ENCODE results near the gene S100A9. TPM values are rescaled to one million over a fixed set of nuclear protein-coding genes. Genes with fewer than 3 reads are reported as not detected.

S100A9 gene
- total and polyA plus RNA-seq, 4 donors: 394 to 16,342 (median 659) TPM

DNA sequence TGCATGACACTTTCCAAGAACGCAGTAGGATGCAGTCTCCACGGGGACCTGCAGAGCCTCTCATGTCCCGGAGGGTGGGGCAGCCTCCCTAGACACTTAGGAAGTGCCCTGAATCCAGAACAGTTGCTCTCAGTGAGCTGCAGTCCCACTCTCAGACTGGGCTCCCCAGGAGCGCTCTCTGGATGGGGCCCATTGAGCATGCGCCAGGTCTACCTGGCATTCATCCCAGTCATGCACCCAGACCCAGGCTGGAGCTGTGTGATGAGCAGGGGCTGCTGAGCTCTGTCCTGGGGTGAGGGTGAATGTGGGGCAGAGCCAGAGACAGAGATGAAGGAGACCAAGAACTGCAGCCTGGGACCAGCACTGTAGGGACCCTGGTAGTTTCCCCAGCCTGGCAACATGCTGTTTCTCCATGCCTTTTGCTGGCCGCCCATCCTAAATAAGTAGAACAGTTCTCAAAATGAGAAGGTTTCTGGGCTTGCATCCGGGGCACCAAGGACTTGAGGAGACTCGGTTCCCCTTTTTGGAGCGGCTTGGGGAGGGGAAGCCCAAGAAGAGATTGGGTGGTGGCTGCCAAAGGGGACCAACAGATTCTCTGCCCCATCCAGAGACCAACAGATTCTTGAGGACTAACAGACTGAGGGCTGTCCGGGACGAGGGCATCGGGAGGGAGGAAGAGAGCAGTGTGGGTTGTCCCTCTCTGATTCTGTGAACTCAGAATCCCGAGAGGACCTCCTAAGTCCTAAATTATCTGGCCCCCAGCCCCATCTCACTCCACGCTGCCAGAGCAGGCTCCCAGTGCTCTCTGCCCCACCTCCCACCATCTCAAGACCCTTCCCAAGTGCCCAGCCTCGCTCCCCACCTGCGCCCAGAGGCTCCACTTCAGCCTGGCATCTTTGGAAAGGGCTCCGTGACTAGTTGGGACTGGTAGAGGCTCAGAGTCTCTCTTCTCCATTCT, 8.0 kb upstream of the S100A9 start:
- Histone ChIP-seq H3K27me3 (ENCODE audit: control insufficient read depth in 3 of 3, insufficient read depth in 3 of 3, low read length in 2 of 3) (peaks cover 0 to 7% (median 0%) of the 10 kb centered on the region in 3 donors), H3K36me3 (ENCODE audit: control insufficient read depth in 4 of 4, insufficient read depth in 4 of 4, low read length in 4 of 4) (no peaks in the 10 kb centered on the region), H3K4me3 (no peak overlapping the region), H3K27ac (ENCODE audit: low read depth in 1 of 2, low read length in 1 of 2) (no peak overlapping the region), H3K9ac (ENCODE audit: insufficient read depth in 1 of 2, low read length in 2 of 2) (no peak overlapping the region), H3K9me3 (ENCODE audit: control insufficient read depth in 4 of 4, insufficient read depth in 3 of 4, low read length in 3 of 4) (peaks cover 0 to 2% (median 0%) of the 10 kb centered on the region in 4 donors), H3K4me1 (ENCODE audit: control insufficient read depth in 5 of 5, insufficient read depth in 5 of 5, low read length in 5 of 5) (peaks cover 0 to 6% (median 0%) of the 10 kb centered on the region in 5 donors)
- no peak for ATAC-seq (ENCODE audit: insufficient read depth, low FRiP score)
- TF ChIP-seq, protein P1, sequence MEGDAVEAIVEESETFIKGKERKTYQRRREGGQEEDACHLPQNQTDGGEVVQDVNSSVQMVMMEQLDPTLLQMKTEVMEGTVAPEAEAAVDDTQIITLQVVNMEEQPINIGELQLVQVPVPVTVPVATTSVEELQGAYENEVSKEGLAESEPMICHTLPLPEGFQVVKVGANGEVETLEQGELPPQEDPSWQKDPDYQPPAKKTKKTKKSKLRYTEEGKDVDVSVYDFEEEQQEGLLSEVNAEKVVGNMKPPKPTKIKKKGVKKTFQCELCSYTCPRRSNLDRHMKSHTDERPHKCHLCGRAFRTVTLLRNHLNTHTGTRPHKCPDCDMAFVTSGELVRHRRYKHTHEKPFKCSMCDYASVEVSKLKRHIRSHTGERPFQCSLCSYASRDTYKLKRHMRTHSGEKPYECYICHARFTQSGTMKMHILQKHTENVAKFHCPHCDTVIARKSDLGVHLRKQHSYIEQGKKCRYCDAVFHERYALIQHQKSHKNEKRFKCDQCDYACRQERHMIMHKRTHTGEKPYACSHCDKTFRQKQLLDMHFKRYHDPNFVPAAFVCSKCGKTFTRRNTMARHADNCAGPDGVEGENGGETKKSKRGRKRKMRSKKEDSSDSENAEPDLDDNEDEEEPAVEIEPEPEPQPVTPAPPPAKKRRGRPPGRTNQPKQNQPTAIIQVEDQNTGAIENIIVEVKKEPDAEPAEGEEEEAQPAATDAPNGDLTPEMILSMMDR (IDR thresholded peaks at IDR 0.05; ENCODE audit: control extremely low read depth, extremely low read depth): no peak
- WGBS, 2 donors: 62 to 75% methylated on average over 17 of the region's 17 CpGs
- no peak for DNase-seq

DNA sequence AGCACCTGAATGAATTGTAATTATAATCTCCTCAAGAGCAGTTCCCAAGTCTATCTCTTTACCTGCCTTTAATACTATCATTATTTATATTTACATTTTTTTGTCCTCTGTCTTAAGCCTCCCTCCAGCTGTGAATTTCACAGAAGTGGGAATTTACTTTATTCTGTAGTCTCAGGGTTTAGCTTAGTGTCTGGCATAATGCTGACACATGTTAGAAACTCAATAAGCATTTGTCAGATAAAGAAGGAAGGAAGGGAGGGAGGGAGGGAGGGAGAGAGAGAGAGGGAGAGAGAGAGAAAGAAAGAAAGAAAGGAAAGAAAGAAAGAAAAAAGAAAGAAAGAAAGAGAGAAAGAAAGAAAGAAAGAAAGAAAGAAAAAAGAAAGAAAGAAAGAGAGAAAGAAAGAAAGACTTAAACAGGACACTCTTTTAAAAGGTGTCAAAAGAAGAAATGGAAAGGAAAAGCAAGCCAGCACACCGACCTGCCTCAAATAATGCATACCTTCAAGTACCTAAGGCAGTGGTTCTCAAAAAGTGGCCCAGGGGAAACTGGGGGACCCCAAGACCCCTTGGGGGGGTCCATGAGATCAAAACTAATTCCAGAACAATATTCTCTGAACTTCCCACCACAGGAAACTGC, 7.2 kb upstream of the S100A9 start:
- 18 to 58% methylated on average over 1 of the region's 1 CpG for WGBS, 2 donors
- H3K4me1 ChIP-seq (ENCODE audit: control insufficient read depth in 5 of 5, insufficient read depth in 5 of 5, low read length in 5 of 5): peaks cover 0 to 2% (median 0%) of the 10 kb centered on the region in 5 donors
- ATAC-seq (ENCODE audit: insufficient read depth, low FRiP score) (no peak), DNase-seq (no peak)
- H3K27ac ChIP-seq (ENCODE audit: low read depth in 1 of 2, low read length in 1 of 2): no peak overlapping the region
- no peak overlapping the region for H3K9ac ChIP-seq (ENCODE audit: insufficient read depth in 1 of 2, low read length in 2 of 2)
- peaks cover 0 to 2% (median 0%) of the 10 kb centered on the region in 4 donors for H3K9me3 ChIP-seq (ENCODE audit: control insufficient read depth in 4 of 4, insufficient read depth in 3 of 4, low read length in 3 of 4)
- no peak overlapping the region for H3K4me3 ChIP-seq
- no peaks in the 10 kb centered on the region for H3K36me3 ChIP-seq (ENCODE audit: control insufficient read depth in 4 of 4, insufficient read depth in 4 of 4, low read length in 4 of 4)
- TF ChIP-seq, protein P1 (IDR thresholded peaks at IDR 0.05; ENCODE audit: control extremely low read depth, extremely low read depth): no peak
- H3K27me3 ChIP-seq (ENCODE audit: control insufficient read depth in 3 of 3, insufficient read depth in 3 of 3, low read length in 2 of 3): peaks cover 0 to 7% (median 0%) of the 10 kb centered on the region in 3 donors

DNA sequence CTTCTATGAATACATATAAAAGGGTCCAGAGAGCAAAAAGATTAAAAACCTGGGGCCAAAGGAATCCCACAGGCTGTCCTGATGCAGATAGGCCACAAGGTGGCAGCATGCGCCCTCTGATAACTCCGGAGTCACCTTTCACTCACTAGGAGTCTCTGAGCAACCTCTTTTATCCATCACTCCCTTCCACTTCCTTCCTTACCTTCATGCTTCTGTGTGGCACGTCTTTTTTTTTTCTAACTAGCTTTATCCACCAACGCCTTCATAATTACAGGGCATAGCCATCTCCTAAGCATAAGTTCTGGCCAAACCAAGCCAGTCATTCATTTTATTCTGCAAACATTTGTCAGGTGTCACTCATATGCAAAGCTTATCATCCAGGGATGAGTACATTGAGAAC, 5.1 kb upstream of the S100A9 start:
- Histone ChIP-seq H3K4me3 (no peak overlapping the region), H3K27ac (ENCODE audit: low read depth in 1 of 2, low read length in 1 of 2) (no peak overlapping the region), H3K36me3 (ENCODE audit: control insufficient read depth in 4 of 4, insufficient read depth in 4 of 4, low read length in 4 of 4) (no peaks in the 10 kb centered on the region), H3K4me1 (ENCODE audit: control insufficient read depth in 5 of 5, insufficient read depth in 5 of 5, low read length in 5 of 5) (no peaks in the 10 kb centered on the region), H3K9ac (ENCODE audit: insufficient read depth in 1 of 2, low read length in 2 of 2) (no peak overlapping the region), H3K9me3 (ENCODE audit: control insufficient read depth in 4 of 4, insufficient read depth in 3 of 4, low read length in 3 of 4) (peaks cover 0 to 2% (median 0%) of the 10 kb centered on the region in 4 donors), H3K27me3 (ENCODE audit: control insufficient read depth in 3 of 3, insufficient read depth in 3 of 3, low read length in 2 of 3) (peaks cover 0 to 5% (median 0%) of the 10 kb centered on the region in 3 donors)
- WGBS, 2 donors: 0% methylated on average over 4 of the region's 4 CpGs
- TF ChIP-seq, protein P1 (IDR thresholded peaks at IDR 0.05; ENCODE audit: control extremely low read depth, extremely low read depth): peak; percentile 75
- peak; percentile 63 to 70 (median 65) for DNase-seq
- ATAC-seq (ENCODE audit: insufficient read depth, low FRiP score): peak; percentile 87
